Daoy (cell line): Measurements from ENCODE around the gene PDLIM4. TPM values are rescaled to one million over a fixed set of nuclear protein-coding genes. Genes with fewer than 3 reads are reported as not detected.

Source experiments
- DNase-seq: peaks from one replicate; pipeline ENCODE4 v3.0.0-alpha.2; 2015; ENCODE audit warnings: low read depth
- total RNA-seq: library from RNA; depleted of rRNA; stranded (reverse); fragments of >200 nt; shearing (Covaris generic); gene quantifications from 2 replicates; pipeline ENCODE4 v1.2.3, GENCODE V29; 2014; rRNA removed

The PDLIM4 gene
- total RNA-seq, 1 experiment from 2014 or later, result 103 TPM

DNA sequence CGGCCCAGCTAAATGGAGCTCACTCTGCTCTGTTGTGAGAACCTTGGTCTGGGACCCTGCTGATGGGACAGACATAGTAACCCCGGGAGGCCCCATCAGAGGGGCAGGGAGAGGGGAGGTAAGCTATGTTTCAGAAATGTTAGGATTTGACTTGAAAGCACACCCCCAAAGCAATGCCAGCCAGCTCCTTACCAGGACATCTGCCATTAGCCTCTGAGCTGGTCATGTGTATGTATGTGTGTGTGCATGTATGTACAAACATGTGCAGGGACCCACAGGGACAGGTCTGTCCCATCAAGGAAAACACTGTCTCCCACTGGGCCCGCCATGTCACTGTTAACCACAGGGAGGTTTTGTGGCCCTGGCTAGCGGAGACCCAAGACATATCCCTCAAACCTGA is 51.2 kb downstream of the PDLIM4 start:
- no peak for DNase-seq

- no peak for DNase-seq
These were observed 52.2 kb downstream of the PDLIM4 start for GRCh38 chr5:132309679-132310078.

GRCh38 chr5:132310141-132310834 is 52.8 kb downstream of the PDLIM4 start:
- DNase-seq, result no peak

DNA sequence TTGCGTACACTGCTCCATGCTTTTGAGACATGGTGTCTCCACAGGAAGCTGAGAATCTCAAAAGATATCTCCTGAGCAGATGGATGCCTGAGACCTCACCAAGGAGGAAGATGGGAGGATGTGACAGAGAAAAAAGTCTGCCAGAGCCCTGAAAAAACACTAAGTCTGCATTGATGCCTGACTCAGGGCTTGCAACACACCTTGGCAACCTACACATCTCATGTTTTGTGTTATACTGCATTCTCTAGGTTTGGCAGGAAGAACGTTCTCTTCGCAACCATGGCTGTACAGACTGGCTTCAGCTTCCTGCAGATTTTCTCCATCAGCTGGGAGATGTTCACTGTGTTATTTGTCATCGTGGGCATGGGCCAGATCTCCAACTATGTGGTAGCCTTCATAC is 55.9 kb downstream of the PDLIM4 start:
- DNase-seq, result no peak

DNA sequence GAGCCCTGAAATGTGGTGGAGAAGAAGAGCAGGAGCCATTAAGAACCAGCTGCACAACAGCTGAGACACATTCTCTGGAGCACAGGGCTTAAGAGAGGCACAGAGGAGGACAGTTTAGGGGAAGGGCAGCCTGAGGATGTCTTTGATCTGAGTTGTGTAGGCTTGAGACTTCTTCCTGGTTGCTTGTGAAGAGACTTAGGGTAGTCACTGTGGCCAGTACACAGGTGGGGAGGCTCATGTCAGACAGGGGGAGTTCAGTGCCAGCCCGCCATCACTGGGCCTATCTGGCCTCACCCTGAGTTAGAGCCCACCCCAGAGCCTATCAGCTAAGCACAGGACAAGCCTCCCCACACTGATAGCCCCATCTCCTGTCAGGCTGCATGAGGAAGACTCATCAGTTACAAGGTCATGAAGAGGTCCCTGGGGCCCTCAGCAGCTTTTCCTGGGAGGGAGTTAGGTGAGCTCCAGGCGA is 56.5 kb downstream of the PDLIM4 start:
- DNase-seq, result no peak

- no peak for DNase-seq
These were observed 58.1 kb downstream of the PDLIM4 start for GRCh38 chr5:132315529-132316067.

- no peak for DNase-seq
These were observed 62.5 kb downstream of the PDLIM4 start for GRCh38 chr5:132319975-132320374.

DNA sequence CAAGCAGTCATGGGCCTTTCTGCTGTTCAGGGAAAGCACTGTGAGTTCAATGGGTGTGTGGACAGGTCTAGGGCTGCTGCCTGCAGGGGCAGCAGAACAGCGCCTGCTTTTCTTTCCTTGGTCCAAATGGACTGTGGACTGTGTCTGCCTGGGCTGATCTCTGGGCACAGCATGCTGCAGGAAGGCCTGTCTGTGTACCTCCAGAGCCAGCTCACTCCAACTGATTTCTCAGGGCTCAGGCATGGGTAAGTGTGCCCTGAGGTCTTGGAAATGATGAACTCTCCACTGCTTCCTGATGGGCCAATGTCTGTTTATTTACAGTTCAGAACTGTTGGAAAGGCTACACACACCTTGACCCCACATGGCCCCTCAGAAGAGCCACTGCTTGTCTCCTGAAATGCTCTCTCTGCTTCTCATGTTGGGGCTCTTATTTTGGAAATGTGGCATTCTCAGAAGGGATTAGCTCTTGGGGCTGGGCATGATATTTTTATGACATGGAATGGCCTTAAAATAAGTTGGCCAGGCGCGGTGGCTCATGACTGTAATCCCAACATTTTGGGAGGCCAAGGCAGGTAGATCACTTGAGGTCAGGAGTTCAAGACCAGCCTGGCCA is 63.7 kb downstream of the PDLIM4 start:
- no peak for DNase-seq

DNA sequence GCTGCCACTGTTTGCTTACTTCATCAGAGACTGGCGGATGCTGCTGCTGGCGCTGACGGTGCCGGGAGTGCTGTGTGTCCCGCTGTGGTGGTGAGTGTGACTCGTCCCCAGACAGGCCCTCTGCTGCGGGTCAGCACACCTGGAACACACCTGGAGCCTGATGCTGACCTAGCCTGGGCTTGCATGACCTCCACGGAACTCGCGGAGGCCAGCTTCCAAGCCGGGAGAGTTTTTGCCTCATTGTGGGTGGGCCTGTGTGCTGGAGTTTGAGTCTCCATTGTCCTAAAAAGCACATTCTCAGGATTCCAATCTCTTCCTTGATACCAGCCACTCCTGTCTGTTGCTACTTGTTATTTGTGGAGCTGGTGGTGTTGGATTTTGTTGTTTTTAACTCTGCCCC is 64.8 kb downstream of the PDLIM4 start:
- no peak for DNase-seq

Other genes starting within 250 kb of the PDLIM4 start
- 0.06 and 0.46 TPM in 2 replicates for gene ACSL6, start 246.0 kb upstream of the PDLIM4 start, total RNA-seq
- not detected in 2 replicates for gene IL3, start 197.0 kb upstream of the PDLIM4 start, total RNA-seq
- gene CSF2, start 183.9 kb upstream of the PDLIM4 start, total RNA-seq, result 16.4 and 25.3 TPM in 2 replicates
- 118 and 119 TPM in 2 replicates for gene P4HA2, start 29.8 kb upstream of the PDLIM4 start, total RNA-seq
- gene SLC22A4, start 36.7 kb downstream of the PDLIM4 start, total RNA-seq, result 3.0 and 3.5 TPM in 2 replicates
- 6.9 and 7.1 TPM in 2 replicates for gene SLC22A5, start 112.0 kb downstream of the PDLIM4 start, total RNA-seq
- gene IRF1, start 233.1 kb downstream of the PDLIM4 start, total RNA-seq, result 18.2 and 20.1 TPM in 2 replicates